ENCODE measurements around the gene PLA2G6.

DNA sequence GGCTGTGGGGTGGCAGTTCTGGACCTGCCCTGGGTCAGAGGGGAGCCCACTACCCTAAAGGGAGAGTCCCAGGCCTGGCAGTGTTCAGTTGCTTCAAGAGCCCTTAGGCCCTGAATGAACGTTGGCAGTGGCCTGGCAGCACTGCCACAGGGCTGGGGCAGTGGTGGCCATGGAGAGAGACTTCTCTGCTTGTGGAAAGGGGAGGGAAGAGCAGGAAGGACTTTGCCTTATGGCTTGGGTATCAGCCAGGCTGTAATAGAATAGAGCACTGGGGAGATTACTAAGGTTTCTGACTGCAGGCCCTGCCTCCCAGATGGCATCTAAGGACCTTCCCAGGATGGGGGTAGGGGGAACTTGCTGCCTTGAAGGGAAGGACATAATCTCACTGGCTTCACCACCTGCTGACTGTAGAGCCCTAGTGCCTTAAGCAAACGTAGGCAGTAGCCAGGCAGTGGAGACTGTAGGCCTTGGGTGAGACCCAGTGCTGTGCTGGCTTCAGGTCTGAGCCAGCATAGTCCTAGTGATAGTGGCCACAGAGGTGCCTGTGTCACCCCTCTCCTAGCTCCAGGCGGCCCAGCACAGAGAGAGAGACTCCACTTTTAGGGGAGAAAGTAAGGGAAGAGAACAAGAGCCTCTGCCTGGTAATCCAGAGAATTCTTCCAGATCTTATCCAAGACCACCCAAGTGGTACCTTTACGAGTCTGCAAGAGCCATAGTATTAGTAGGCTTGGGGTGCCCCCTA is 27.6 kb downstream of the PLA2G6 start:
- TF ChIP-seq ZBTB1 (tag by site-specific recombination; IDR thresholded peaks at IDR 0.05) (no peak), CTCF (tag by site-specific recombination; IDR thresholded peaks at IDR 0.05) (0 out of 2 replicates have a peak, but pooled peaks have one; percentile 35), ZBTB8A (tag by site-specific recombination; IDR thresholded peaks at IDR 0.05) (no peak), ZNF510 (tag by site-specific recombination; IDR thresholded peaks at IDR 0.05; ENCODE audit: insufficient replicate concordance) (no peak), ZNF292 (tag by site-specific recombination; IDR thresholded peaks at IDR 0.05; ENCODE audit: borderline replicate concordance, low read depth) (no peak), HIC1 (tag by site-specific recombination; IDR thresholded peaks at IDR 0.05) (no peak), ZNF449 (tag by site-specific recombination; IDR thresholded peaks at IDR 0.05) (no peak), ZNF362 (tag by site-specific recombination; IDR thresholded peaks at IDR 0.05) (no peak), ZNF311 (tag by site-specific recombination; IDR thresholded peaks at IDR 0.05; ENCODE audit: borderline replicate concordance) (no peak), KLF8 (tag by site-specific recombination; IDR thresholded peaks at IDR 0.05) (no peak), FEZF1 (tag by site-specific recombination; IDR thresholded peaks at IDR 0.05) (no peak), ZNF248 (tag by site-specific recombination; IDR thresholded peaks at IDR 0.05) (no peak)
- TF ChIP-seq, protein P1, sequence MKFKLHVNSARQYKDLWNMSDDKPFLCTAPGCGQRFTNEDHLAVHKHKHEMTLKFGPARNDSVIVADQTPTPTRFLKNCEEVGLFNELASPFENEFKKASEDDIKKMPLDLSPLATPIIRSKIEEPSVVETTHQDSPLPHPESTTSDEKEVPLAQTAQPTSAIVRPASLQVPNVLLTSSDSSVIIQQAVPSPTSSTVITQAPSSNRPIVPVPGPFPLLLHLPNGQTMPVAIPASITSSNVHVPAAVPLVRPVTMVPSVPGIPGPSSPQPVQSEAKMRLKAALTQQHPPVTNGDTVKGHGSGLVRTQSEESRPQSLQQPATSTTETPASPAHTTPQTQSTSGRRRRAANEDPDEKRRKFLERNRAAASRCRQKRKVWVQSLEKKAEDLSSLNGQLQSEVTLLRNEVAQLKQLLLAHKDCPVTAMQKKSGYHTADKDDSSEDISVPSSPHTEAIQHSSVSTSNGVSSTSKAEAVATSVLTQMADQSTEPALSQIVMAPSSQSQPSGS (tag by site-specific recombination; IDR thresholded peaks at IDR 0.05; ENCODE audit: low read depth) = no peak
- TF ChIP-seq, protein P2, sequence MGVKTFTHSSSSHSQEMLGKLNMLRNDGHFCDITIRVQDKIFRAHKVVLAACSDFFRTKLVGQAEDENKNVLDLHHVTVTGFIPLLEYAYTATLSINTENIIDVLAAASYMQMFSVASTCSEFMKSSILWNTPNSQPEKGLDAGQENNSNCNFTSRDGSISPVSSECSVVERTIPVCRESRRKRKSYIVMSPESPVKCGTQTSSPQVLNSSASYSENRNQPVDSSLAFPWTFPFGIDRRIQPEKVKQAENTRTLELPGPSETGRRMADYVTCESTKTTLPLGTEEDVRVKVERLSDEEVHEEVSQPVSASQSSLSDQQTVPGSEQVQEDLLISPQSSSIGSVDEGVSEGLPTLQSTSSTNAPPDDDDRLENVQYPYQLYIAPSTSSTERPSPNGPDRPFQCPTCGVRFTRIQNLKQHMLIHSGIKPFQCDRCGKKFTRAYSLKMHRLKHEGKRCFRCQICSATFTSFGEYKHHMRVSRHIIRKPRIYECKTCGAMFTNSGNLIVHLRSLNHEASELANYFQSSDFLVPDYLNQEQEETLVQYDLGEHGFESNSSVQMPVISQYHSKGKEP (tag by site-specific recombination; IDR thresholded peaks at IDR 0.05) = no peak
